WI38 (cell line): ENCODE data around the gene GCK.

Experiments
- H3K4me3 ChIP-seq: 2 replicates; pipeline ENCODE4 v1.5.1; 2011; ENCODE audit warnings: low read depth, mild to moderate bottlenecking, control low read depth, low read length
- CTCF ChIP-seq: IDR thresholded peaks from 2 replicates; pipeline ENCODE4 v1.5.1; 2012; ENCODE audit warnings: low read depth, mild to moderate bottlenecking, control low read depth, low read length

GCK gene

GRCh38 chr7:44217852-44218402, 28.7 kb upstream of the GCK start:
- no peak for TF ChIP-seq CTCF
- H3K4me3 ChIP-seq: no peak overlapping the region

GRCh38 chr7:44217223-44217714, 28.0 kb upstream of the GCK start:
- TF ChIP-seq CTCF: no peak
- H3K4me3 ChIP-seq: no peak overlapping the region

- H3K4me3 ChIP-seq: no peak overlapping the region
- no peak for TF ChIP-seq CTCF
These were observed 27.4 kb upstream of the GCK start for GRCh38 chr7:44216521-44217222.

- no peak for TF ChIP-seq CTCF
- no peak overlapping the region for H3K4me3 ChIP-seq
These were observed 26.8 kb upstream of the GCK start for GRCh38 chr7:44216019-44216418.

- TF ChIP-seq CTCF: no peak
- H3K4me3 ChIP-seq: no peak overlapping the region
These were observed 26.3 kb upstream of the GCK start for GRCh38 chr7:44215531-44215930.

- TF ChIP-seq CTCF: no peak
These were observed 24.7 kb upstream of the GCK start for GRCh38 chr7:44213877-44214388.

GRCh38 chr7:44213206-44213876, 24.1 kb upstream of the GCK start:
- H3K4me3 ChIP-seq: no peak overlapping the region
- no peak for TF ChIP-seq CTCF

More at GRCh38 chr7:44213877-44214388, 24.7 kb upstream of the GCK start:
- no peak overlapping the region for H3K4me3 ChIP-seq
